ENCODE measurements around the gene LYPD6.
"Not testable (repeated sequence)": the region's sequence is repeated elsewhere in the genome, so short reads cannot be mapped to it uniquely, and the experiment has no call there.

The LYPD6 gene

GRCh38 chr2:149486664-149487063 is 156.3 kb downstream of the LYPD6 start:
- no peaks in the 10 kb centered on the region for H3K9me3 Mint-ChIP-seq
- H3K27me3 Mint-ChIP-seq, result peaks cover 21% of the 10 kb centered on the region
- H3K4me1 Mint-ChIP-seq, result no peaks in the 10 kb centered on the region
- ATAC-seq, result no peak
- no peak overlapping the region for H3K4me3 Mint-ChIP-seq
- H3K36me3 Mint-ChIP-seq, result no peaks in the 10 kb centered on the region
- no peak overlapping the region for H3K27ac Mint-ChIP-seq

- ATAC-seq, result no peak
- no peak overlapping the region for H3K4me3 Mint-ChIP-seq
- H3K36me3 Mint-ChIP-seq, result no peaks in the 10 kb centered on the region
- no peaks in the 10 kb centered on the region for H3K4me1 Mint-ChIP-seq
- H3K9me3 Mint-ChIP-seq, result no peaks in the 10 kb centered on the region
- H3K27me3 Mint-ChIP-seq, result peaks cover 21% of the 10 kb centered on the region
- no peak overlapping the region for H3K27ac Mint-ChIP-seq
Observed at GRCh38 chr2:149487189-149487588, 156.8 kb downstream of the LYPD6 start.

DNA sequence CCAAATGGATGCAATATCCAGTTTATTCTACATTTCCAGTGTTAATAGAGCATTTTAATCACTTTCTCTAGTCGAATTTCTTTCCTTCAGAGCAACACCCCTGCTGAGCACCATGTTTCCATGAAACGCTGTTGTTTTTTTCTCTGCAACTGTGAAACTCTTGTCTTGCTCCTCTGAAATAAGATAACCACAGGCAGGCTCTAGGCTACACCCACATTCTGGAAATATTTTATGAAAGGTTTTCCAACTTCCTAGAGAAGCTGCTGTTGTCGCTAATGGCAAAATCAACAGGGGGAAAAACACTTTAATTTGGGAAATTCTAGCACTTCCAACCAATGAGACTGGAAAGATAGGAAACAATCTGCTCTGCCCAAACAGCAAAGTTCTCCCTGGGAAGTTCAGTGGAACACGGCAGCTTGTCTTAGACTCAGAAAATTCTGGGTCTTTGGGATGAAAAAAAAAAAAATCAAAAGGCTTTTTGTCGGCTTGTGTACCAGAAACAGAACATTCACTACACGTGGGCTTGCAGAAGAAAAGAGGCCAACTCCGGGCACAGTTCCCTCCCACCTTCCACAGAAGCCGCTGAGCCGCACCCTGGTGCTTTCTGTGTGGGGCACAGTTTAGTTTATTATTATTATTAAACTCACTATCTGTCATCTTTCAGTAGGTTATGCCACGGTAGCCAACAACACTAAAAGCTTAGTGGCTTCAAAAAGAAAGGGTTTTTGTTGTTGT is 158.5 kb downstream of the LYPD6 start:
- Mint-ChIP-seq H3K27me3 (peaks cover 36% of the 10 kb centered on the region), H3K4me3 (no peak overlapping the region), H3K4me1 (no peaks in the 10 kb centered on the region), H3K27ac (no peak overlapping the region), H3K36me3 (no peaks in the 10 kb centered on the region), H3K9me3 (peaks cover 4% of the 10 kb centered on the region)
- ATAC-seq, result no peak

DNA sequence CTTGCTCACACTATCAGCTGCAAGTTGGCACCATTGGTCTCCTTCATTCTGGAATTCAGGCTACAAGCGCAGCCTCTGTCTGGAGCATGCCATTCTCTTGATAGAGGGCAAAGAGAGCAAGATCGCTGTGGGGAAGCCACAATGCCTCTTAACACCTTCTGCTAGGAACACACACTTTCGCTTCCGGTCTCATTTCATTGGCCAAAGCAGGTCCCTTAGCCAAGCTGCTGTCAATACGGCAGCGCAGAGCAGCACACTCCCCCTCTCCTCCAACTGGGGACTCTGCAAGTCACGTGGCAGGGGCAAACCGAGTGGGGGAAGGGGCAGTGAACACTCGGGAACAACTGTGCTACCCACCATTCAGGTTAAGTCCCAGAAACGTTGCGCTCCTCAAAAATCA is 159.1 kb downstream of the LYPD6 start:
- no peak for ATAC-seq
- Mint-ChIP-seq H3K27ac (no peak overlapping the region), H3K27me3 (peaks cover 34% of the 10 kb centered on the region), H3K36me3 (no peaks in the 10 kb centered on the region), H3K4me1 (no peaks in the 10 kb centered on the region), H3K4me3 (no peak overlapping the region), H3K9me3 (peaks cover 7% of the 10 kb centered on the region)

GRCh38 chr2:149490296-149490695 is 159.9 kb downstream of the LYPD6 start:
- ATAC-seq, result no peak
- Mint-ChIP-seq H3K36me3 (no peaks in the 10 kb centered on the region), H3K27me3 (peaks cover 26% of the 10 kb centered on the region), H3K4me3 (no peak overlapping the region), H3K27ac (no peak overlapping the region), H3K4me1 (no peaks in the 10 kb centered on the region), H3K9me3 (peaks cover 8% of the 10 kb centered on the region)

GRCh38 chr2:149492923-149493322 is 162.5 kb downstream of the LYPD6 start:
- no peak overlapping the region for H3K27ac Mint-ChIP-seq
- peaks cover 25% of the 10 kb centered on the region for H3K27me3 Mint-ChIP-seq
- no peak overlapping the region for H3K4me3 Mint-ChIP-seq
- peaks cover 16% of the 10 kb centered on the region for H3K9me3 Mint-ChIP-seq
- H3K36me3 Mint-ChIP-seq, result no peaks in the 10 kb centered on the region
- no peaks in the 10 kb centered on the region for H3K4me1 Mint-ChIP-seq
- no peak for ATAC-seq

DNA sequence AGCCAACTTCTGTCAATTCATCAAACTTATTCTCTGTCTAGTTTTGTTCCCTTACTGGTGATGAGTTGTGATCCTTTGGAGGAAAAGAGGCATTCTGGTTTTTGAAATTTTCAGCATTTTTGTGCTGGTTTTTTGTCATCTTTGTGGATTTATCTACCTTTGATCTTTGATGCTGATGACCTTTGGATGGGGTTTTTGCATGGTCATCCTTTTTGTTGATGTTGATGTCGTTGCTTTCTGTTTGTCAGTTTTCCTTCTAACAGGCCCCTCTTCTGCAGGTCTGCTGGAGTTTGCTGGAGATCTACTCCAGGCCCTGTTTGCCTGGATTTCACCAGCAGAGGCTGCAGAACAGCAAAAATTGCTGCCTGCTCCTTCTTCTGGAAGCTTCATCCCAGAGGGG is 168.8 kb downstream of the LYPD6 start:
- H3K27me3 Mint-ChIP-seq, H3K36me3 Mint-ChIP-seq, H3K27ac Mint-ChIP-seq, H3K4me3 Mint-ChIP-seq, ATAC-seq, H3K4me1 Mint-ChIP-seq: not testable (repeated sequence)
- peaks cover 13% of the 10 kb centered on the region for H3K9me3 Mint-ChIP-seq

DNA sequence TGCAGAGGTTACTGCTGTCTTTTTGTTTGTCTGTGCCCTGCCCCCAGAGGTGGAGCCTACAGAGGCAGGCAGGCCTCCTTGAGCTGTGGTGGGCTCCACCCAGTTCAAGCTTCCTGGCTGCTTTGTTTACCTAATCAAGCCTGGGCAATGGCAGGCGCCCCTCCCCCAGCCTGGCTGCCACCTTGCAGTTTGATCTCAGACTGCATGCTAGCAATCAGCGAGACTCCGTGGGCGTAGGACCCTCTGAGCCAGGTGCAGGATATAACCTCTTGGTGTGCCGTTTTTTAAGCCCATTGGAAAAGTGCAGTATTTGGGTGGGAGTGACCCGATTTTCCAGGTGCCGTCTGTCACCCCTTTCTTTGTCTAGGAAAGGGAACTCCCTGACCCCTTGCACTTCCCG is 176.4 kb downstream of the LYPD6 start:
- not testable (repeated sequence) for H3K4me3 Mint-ChIP-seq, ATAC-seq, H3K36me3 Mint-ChIP-seq, H3K27ac Mint-ChIP-seq, H3K4me1 Mint-ChIP-seq, H3K9me3 Mint-ChIP-seq
- H3K27me3 Mint-ChIP-seq, result peaks cover 43% of the 10 kb centered on the region

DNA sequence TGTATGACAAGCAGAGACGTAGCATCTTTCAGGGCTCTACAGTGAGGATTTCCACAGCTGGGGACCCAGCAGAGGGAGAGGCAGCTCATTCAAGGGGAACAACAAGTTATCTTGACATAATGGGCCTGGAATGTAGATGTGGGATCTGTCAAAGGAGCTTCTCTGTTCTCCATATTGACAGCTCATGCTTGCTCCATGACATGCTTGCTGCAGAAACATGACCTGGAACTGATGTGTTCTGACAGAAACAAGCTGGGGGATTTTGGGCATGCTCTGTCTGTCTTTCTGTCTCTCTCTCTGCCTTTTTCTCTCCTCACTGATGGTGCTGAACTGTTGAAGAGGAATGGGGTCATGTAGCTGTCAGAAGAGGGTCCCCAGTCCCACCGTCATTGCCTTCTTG is 177.6 kb downstream of the LYPD6 start:
- no peaks in the 10 kb centered on the region for H3K36me3 Mint-ChIP-seq
- no peaks in the 10 kb centered on the region for H3K4me1 Mint-ChIP-seq
- ATAC-seq, result no peak
- H3K9me3 Mint-ChIP-seq, result peaks cover 3% of the 10 kb centered on the region
- no peak overlapping the region for H3K4me3 Mint-ChIP-seq
- H3K27me3 Mint-ChIP-seq, result peaks cover 46% of the 10 kb centered on the region
- H3K27ac Mint-ChIP-seq, result no peak overlapping the region

DNA sequence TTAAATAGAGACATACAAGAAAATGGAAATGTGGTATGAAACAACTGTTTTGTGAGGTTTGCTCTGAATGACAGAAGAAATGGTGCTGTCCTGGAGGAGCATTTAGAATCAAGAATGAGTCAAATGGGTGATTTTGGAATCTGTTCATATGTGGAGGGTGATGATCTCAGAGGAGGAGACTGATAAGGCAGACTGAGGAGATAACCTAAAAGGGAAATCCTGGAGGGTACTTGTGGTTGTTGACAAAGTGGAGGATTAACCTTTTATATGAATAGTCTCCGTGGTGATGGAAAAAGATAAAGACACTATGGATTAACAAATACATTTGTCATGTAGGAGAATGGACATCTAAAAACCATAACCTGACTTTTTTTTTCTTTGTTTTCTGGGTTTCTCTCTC is 183.1 kb downstream of the LYPD6 start:
- no peaks in the 10 kb centered on the region for H3K9me3 Mint-ChIP-seq
- no peak overlapping the region for H3K27ac Mint-ChIP-seq
- H3K4me1 Mint-ChIP-seq, result no peaks in the 10 kb centered on the region
- no peaks in the 10 kb centered on the region for H3K36me3 Mint-ChIP-seq
- H3K27me3 Mint-ChIP-seq, result peaks cover 27% of the 10 kb centered on the region
- no peak overlapping the region for H3K4me3 Mint-ChIP-seq
- no peak for ATAC-seq

Measured in stimulated activated memory B cell treated with anti-CD40 and anti-IgM and Interleukin-4, amounts not matched to agents 10 μg/mL and 1 μg/mL and 100 μg/mL, for 72 hours (primary cell).